ENCODE data around the gene KIF21A.

The KIF21A gene

DNA sequence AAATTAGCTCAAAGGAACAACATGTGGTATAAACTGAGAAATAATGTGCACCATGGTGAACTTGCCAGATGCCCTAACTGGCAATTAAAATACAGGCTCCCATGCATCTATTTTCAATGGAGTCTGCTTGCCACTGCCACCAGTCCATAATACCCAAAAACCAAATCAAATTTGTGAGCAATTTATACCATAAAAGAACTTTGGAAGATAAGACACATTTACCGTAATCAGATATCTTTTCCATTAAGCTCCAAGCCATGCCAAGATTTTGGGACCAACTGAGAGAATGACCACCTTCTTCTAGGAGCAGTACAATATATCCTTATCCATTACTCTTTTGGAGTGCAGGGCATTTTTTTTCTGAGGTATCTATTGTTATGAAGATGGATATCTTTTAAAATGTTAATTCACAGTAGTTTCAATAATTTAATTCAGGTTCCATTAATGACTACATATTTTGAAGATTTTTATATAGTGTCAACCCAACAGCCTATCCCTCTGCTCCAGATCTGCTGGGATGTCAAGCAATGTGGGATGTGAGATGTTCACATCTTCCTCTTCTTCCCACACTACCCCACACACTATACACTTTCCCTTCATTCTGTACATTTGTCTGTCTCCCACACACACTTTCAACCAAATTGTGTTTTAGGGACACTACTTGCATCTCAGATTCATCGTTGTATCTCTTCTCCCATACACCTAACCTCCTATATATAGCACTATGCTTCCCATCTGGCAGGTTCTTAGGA, 53.3 kb downstream of the KIF21A start:
- no peak for DNase-seq

- DNase-seq, result no peak
Observed at GRCh38 chr12:39386335-39386734, 56.6 kb downstream of the KIF21A start.

GRCh38 chr12:39383114-39383513, 59.8 kb downstream of the KIF21A start:
- DNase-seq, result no peak

DNA sequence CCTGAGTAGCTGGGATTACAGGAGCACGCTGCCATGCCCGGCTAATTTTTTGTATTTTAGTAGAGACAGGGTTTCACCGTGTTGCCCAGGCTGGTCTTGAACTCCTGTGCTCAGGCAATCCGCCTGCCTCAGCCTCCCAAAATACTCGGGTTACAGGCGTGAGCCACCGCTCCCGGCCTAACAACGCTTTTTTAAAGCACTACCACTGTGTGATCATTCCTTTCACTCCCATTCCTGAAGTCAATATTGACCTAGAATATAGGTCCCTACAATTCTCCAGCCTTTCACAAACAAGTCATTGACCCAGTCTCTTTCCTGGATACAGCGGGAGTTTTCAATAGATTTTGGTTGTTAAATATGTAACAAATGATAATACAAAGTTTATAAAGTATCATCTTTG, 62.8 kb downstream of the KIF21A start:
- DNase-seq, result no peak

GRCh38 chr12:39378341-39378740, 64.6 kb downstream of the KIF21A start:
- no peak for DNase-seq

DNA sequence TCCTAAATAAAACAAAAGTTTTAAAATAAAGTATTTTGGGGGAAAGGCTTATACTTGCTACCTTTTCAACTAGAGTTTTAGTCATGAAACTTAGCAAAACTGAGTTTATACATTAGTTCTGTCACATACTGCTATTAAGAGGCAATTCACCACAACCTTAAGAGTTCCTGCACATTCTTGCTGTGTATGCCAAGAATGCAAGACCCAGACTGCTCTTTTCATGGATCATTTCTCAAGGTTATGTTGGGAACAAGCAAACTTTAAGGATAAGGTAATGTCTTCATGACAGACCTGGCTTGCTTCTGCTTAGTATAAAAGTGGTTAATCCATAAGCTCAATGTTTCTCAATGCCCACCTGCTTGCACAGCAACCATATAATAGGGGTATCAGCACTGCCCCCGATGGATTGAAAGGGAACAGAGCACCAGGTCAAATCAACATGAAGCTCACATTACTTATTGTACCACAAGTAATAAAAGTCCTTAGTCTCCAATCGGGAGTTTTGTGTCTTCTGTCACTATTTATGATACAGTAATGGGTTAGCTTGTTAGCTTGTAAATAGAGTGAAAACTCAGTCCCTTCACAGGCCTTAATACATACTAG, 67.6 kb downstream of the KIF21A start:
- DNase-seq, result no peak

- no peak for DNase-seq
Observed at GRCh38 chr12:39372929-39373328, 70.0 kb downstream of the KIF21A start.

DNA sequence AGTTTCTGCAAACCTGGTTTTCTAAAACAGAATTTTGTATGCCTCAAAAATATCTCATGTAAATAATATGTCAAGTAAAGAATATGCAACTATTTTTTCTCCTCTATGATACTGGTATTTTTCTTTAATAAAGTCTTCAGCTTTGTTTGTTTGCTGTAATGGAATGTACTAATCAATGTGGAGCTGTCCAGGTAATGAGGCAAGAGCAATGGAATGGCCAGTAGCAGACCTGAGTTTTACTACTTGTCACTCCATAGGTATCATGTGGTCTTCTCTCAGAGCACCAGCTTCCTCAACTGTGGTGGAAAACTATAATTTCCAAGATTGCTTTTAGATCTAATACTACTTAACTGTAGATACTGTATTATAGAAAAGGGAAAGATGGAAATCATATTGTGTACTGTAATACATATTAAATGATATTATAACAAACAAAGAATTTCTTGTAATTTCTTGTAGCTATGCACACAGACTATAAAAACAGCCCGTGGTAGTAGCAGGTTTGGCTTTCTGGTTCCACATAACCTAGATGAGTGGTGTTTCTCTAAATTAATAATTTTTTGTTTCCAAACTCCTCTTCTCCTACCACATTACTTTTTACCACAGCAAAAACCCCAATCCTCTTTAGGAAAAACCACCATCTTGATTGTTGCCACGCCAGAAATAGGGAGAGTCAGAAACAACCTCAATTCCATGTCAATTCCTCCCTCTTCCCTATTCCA, 70.6 kb downstream of the KIF21A start:
- no peak for DNase-seq

- DNase-seq, result no peak
Observed at GRCh38 chr12:39369756-39370155, 73.2 kb downstream of the KIF21A start.

GRCh38 chr12:39368891-39369290, 74.0 kb downstream of the KIF21A start:
- no peak for DNase-seq

GRCh38 chr12:39368096-39368495, 74.8 kb downstream of the KIF21A start:
- DNase-seq, result no peak

GRCh38 chr12:39367494-39367893, 75.4 kb downstream of the KIF21A start:
- DNase-seq, result no peak

GRCh38 chr12:39365364-39366001, 77.4 kb downstream of the KIF21A start:
- DNase-seq, result no peak

DNA sequence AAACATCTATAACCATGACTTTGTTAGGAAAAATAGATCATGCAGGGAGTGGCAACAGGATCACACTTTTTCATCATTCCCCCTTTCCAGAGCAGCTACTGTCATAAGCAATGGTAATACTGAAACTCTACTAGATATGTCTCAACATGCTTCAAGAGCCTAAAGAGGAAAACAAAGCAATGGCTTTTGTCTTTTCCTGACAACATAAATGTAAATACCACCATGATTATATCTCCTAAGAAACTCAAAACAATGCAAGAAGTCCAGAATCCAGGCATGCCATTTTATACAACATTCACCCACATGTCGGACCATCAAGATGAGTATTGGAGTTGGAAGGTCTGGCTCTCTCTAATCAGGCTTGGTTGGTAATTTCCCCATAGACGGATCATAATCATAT, 78.7 kb downstream of the KIF21A start:
- DNase-seq, result no peak

- DNase-seq, result no peak
Observed at GRCh38 chr12:39359645-39360044, 83.3 kb downstream of the KIF21A start.

- DNase-seq, result no peak
Observed at GRCh38 chr12:39357041-39357440, 85.9 kb downstream of the KIF21A start.

DNA sequence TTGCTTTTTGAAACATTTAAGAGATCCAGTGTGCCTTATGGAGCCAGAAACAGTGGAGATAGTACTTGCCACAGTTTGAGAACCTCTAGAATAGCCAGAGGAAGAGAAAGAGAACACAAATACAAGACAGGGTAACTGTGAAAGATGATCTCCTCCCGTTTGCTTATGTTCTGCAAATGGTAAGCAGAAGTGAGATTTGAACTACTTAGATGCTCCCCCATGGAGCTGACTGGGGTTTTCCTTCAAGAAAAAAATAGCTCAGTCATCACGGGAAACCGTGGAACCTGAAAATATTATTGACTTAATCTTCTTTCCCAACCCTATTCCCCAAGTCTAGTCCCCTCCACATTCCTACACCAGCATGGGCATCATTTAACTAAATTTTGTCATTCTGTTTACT, 87.1 kb downstream of the KIF21A start:
- DNase-seq, result no peak

DNA sequence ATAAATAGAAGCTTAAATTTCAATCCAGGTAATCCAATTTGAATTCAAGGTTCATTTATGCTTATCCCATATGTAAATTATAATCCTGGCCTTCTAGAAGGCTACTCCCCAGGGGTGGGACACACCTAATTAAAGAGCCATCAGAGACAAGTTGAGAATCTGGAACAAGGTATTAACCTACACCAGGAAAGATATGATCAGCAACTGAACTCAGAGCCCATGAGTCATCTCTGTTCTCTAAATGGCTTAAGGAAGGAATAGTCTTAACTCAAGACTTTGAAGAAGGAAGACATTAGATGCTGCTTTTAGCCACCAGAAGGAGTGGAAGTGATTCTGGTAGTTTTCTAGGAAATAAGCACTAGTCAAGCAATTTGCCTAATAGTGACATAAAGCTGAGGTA, 88.0 kb downstream of the KIF21A start:
- no peak for DNase-seq

DNA sequence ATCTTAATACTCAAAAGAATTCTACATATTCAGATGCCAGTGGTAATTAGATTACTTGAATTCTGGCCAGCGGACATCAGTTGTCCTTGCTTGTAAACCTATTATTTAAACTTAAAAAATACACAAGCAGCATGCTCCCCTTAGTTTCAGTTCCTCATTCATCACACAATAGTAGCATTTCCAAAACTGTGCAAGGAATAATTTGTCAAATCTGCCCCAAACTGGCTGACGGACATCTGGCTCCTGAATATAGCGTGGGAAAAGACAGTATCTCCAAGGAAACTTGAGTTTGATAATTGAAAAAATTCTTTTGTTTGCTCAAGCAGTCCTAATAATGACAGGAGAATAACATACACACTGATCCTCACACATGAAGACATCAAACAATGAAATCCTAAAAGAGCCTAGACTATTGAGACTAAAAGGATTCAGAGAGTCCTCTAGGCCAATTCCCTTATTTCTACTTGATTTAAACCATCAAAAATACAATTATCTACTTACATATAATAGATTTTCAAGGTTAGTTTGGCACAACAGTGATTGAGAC, 90.4 kb downstream of the KIF21A start:
- DNase-seq, result no peak

DNA sequence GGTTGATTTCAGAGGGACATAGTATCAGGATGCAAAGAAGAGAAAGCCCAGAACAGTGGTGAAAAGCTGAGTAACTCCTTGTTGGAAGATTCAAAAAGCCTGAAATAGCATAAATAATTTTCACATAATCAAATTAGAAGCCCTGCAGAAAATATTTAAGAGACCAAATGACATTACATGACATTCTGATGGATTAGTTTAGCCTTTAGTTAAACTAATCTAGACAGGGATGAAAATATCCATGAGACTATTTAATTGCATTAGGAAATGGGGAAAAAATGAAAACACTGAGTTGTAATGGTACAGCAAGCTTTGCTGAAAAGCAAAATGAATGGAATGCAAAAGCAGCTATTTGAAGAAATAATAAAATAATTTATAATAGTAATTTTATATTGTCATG, 91.8 kb downstream of the KIF21A start:
- no peak for DNase-seq

GRCh38 chr12:39348941-39349626, 93.8 kb downstream of the KIF21A start:
- DNase-seq, result no peak

DNA sequence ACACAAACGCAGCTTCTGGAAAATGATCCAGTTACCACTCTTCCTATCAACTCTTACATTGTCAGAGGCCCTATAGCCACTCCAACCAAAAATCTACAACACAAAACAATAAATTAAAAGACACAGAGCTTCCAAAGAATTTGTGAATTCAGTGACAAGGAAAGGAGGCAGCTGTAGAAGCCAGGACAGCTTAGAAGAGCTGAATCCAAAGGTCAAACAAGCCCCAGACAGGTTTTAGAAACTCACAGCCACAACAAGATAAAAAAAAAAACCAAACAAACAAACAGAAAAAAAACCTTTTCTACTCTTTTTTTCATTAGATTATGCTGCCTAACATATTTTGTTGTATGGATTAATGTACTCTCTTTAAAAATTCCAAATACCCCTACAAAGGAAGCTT, 94.4 kb downstream of the KIF21A start:
- no peak for DNase-seq

DNA sequence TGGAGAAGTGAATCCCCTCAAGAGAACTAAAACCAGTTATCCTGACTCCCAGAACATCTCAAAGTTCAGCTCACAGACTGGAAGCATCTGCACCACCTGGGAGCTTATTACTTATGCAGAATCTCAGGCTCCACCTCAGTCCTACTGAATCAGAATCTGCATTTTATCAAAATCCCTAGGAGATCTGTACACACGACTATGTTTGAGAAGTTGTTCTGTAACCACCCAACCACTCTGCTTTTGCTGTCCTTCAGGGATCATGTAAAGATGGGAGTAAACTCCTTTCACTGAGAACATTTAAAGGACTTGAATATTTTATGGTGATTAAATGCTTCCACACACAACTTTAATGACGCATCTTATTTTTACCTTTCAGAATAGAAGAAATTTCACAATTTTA, 98.0 kb downstream of the KIF21A start:
- no peak for DNase-seq
